HG03159 (cell line): Measurements from ENCODE around the gene ZBTB25.

ENCODE experiments used
- ATAC-seq: cut with Tn5 transposase; IDR thresholded peaks from one replicate; pipeline ENCODE4 v1.9.1; 2021; ENCODE audit warnings: mild to moderate bottlenecking, moderate library complexity; ENCODE audit not compliant: unreplicated experiment

The ZBTB25 gene

DNA sequence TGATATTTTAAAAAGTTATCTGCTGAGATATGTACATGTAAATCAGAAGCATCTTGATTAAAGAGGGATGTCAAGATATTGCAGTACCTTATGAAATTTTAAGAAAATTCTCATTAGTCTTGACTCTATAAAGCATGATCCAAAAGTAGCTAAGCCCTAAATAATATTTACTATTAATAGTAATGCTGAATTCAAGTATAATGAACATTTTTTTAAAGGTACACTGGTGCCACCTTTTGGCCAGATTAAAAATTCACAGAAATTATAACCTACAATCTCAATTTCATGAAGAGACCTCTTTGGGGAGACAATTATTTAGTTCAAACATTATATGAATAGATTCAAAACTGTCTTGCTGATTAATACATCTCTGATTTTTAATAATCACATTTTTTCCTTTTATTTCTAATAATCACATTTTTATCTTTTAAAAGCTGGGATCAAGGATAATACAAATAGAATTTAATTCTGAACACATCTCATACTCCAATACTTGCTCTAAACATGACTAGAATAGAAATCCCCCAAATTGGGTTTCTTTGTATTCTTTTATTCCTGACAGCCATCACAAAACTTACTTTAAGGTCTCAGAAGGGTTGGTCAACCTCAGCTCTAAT, 24.9 kb downstream of the ZBTB25 start:
- ATAC-seq = no peak

- no peak for ATAC-seq
These were observed 27.2 kb downstream of the ZBTB25 start for GRCh38 chr14:64476438-64476837.

DNA sequence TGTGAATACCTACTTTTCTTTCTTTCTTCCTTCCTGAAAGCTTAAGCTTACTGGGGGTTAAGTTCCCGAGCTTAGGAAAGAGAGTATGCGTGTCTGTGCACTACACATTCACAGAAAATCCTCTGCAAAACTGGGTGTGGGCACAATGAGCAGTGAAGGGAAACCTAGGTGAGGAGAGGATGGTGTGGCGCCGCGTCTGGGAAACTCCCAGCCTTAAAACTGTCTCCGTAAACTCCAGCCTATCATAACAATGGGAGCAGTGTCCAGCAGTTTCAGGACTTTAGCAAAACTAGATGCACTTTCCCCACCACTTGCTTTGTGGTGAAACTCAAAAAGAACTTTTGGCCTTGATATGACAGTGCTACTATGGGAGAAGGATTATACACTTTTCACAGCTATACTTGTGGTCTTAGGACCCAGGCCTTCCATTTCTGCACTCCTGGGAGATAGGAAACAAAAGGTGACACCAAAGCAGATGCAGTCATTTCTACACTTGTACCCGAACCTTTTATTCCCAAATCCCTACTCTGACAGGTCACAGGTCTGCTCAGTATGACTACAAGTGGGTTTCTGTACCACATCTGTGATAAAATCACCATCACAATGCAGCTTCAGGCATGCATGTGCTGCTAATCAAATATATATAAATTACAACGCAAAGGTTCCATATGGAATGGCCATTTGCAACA, 27.9 kb downstream of the ZBTB25 start:
- ATAC-seq = no peak

DNA sequence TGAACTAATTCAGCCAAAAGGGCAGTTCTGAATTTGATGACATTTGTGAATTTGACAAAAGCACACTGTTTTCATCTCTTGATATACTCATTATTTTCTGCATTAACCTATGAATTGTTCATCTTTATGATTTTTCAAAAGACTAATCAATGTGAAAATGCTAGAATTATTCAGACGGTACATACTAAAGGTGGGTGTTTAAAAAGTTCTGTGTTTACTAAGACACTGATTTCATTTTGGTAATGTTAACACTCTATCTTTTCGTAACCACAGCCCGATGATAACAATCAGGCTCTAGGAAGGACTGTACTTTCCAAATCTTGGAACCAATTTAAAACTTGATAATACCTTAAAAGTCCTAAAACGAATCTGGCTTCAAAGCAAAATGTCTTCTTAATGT, 28.9 kb downstream of the ZBTB25 start:
- no peak for ATAC-seq

DNA sequence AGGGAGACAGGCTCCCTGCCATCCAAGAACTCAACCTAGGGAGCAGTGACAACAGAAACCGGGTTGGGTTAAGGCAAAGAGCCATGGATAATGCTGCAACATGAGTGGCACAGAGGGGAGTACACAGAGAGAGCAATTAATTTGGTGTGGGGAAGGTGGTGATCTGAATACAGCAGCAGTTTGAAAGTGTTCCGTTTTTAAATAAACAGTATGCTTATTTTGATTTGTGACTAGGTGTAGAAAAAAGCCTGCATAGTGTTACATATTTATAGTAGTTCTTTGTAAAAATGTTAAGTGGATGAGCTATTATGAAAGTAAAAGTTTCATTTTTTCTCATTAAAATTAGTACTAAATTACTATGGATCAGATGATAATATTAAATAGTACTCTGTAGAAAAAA, 29.6 kb downstream of the ZBTB25 start:
- ATAC-seq = no peak

DNA sequence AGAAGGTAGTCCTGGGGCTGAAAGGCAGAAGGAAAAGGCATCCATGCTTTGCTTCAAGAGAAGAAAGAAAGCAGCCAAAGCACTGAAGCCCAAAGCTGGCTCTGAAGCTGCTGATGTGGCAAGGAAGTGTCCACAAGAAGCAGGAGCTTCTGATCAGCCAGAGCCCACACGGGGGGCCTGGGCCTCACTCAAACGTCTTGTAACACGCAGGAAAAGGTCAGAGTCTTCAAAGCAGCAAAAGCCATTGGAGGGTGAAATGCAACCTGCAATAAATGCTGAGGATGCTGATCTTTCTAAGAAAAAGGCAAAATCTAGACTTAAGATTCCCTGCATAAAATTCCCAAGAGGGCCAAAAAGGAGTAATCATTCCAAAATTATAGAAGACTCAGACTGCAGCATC, 35.2 kb downstream of the ZBTB25 start:
- no peak for ATAC-seq

DNA sequence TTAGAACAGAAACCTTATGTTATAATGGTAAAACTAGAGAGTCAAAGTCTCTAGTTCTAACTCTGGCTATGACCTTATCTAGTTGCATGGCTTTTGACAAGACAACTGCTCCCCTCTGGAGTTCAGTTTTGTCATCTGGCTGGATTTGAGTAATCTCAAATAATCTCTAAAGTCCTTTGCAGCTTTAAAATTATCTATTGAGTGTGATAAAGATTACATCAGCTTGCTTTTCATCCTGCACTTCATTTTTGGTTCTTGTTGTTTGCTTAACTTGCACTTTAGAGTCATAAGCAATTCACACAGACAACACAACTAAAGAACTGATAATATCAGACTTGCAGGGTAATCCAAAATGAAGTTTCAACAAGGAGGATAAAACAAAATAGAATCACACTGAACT, 36.1 kb downstream of the ZBTB25 start:
- no peak for ATAC-seq

DNA sequence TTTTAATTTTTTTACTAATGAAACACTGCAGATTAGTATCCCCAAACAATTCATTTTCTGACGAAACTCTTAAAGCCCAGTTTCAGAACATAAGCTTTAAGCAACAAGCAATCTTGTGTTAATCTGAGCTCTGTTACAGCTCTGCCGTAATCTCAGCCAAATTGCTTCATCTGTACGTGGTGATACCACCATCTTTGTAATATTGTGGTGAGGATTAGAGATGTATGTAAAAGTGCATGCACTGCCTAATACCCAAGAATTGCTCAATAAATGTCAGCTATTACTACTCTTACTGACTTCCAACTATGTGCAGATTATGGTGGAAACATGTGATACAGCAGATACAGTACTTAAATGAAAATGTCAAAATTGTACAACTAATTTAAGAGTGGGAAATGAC, 36.5 kb downstream of the ZBTB25 start:
- ATAC-seq = no peak

- no peak for ATAC-seq
These were observed 37.6 kb downstream of the ZBTB25 start for GRCh38 chr14:64465831-64466554.

DNA sequence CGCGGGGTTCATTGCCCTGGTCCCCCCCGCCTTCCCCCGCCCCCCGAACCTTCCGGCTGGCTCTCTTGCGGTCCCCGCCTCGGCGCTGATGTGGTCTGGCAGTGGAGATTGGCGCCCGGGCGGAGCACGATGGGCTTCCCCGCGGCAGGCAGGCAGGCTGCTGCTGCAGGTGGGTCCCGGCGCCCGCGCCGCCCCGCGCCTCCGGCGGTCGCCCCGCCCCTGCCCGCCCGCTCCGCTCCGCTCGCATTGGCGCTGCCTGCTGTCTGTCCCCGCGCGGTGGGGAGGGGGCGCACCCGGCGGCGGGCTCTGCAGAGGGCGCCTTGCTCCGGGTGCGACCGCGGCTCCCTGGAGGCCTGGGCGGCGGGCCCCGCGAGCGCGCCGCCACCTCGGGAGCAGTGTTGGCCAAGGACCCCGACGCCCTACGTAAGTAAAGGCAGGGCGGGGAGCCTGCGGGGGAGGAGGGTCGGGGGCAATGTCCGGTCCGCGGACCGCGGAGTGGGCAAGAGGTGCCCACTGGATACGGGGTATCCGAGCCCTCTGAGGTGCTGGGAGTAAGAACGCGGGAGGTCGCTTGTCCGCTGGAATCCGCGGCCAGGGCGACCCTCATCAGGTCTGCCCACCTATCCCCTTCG, 38.3 kb downstream of the ZBTB25 start, which contains the start of gene AKAP5:
AKAP5 (plus strand) TSS at position 309 of the 632 bp plus-strand sequence. CDS start 2,896 bp downstream, outside the sequence.
- ATAC-seq = no peak

DNA sequence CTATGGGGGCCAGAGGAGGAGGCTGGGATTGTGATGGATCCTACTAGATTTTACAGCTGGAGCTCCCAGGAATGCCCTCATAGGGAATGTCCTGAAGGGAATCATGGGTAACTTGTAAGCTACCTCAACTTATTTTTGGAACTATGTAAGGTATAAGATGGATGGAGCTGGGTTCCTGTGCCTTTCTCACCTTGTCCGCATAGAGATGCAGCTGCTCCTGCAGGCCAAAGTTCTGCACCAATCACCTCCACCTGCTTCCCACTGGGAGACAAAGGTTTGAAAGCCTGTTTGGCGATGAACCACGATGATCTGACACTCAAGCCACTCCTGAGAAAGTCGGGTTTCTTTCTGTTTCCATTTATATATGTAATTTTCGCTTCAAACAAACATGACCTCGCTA, 39.0 kb downstream of the ZBTB25 start:
- ATAC-seq = no peak

DNA sequence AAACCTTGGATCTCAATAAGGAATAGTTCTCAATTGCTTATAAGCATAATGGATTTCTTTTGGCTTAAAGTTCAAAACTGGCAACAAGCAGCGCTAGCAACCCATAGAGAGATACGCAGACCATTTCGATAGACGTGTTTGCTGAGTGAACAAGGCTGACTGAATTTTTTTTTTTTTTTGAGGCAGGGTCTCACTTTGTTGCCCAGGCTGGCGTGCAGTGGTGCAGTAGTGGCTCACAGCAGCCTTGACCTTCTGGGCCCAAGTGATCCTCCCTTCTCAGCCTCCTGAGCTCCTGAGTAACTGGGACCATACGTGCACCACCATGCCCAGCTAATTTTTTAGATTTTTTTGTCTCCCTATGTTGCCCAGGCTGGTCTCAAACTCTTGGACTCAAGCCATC, 39.8 kb downstream of the ZBTB25 start:
- ATAC-seq = no peak

DNA sequence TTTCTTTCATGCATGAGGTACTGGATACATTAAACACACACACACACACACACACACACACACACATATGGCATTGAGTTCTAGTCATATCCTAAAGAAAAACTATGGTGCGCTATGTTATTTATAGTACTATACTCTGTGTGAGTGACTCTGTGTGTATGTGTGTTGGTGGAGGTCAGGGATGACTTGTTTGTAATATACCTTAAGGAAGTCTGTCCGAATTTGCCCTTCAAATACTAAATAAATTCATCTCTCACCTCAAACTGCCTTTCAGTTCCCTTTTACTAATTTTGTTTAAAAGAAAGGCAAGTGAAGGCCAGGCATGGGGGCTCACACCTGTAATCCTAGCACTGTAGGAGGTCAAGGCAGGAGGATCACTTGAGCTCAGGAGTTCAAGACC, 40.4 kb downstream of the ZBTB25 start:
- ATAC-seq = no peak

DNA sequence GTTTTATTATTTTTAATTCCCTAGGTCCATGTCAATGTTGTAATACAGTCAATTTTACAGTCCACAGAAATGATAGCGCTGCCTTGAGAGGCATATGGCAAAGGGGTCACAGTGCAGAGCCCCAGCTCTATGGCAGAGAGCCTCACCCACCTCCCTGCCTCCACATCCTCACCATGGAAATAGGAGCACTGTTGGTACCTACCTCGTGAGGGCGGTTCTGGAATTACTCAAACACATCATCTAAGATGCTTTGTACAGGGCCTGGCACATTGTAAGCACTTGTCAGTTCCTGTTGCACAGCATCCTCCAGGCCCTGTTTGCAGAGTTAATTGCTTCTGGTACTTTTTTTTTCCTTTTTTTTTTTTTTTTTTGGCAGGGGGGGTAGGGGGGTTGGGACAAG, 42.4 kb downstream of the ZBTB25 start:
- ATAC-seq = no peak

DNA sequence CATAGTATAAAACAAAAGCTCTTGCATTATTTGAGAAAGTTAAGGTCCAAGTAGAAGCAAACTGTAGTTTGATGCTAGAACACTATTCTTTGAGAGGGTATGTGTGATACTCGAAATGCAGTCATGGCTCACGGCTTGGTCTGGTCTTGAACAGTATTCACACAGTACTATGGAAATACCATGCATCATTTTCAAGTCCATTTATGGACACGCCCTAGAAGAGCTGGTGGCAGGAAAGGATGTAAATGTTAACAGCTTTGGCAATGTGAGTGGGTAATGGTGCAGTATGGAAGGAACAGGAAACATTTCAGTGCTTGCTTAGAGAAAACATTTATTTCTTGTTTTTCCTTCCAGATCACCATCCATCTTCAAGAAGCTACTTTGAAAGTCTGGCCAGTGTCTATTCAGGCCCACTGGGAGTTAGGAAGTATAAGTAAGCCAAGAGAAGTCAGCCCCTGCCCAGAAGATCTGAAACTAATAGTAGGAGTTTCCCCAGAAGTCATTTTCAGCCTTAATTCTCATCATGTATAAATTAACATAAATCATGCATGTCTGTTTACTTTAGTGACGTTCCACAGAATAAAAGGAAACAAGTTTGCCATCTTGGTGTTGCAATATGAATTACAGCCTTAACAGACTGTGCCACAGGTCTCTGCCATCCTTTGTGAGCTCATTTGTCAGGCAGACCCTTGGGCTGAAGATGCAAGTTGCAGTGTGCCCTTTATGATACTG, 44.1 kb downstream of the ZBTB25 start:
- ATAC-seq = no peak

DNA sequence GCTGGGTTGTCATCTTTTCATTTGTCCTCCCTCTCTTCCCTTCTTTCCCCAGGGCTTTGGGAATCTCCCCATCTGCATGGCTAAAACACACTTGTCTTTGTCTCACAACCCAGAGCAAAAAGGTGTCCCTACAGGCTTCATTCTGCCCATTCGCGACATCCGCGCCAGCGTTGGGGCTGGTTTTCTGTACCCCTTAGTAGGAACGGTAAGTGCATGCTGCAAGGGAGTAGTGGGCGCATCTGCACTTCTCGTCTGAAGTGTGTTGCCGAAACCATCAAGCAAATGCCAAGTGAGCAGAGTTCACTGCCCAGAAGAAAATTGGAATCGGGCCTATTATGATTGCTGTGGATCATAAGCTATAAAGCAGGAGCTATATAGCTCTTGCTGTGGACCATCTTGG, 49.0 kb downstream of the ZBTB25 start:
- ATAC-seq = no peak

DNA sequence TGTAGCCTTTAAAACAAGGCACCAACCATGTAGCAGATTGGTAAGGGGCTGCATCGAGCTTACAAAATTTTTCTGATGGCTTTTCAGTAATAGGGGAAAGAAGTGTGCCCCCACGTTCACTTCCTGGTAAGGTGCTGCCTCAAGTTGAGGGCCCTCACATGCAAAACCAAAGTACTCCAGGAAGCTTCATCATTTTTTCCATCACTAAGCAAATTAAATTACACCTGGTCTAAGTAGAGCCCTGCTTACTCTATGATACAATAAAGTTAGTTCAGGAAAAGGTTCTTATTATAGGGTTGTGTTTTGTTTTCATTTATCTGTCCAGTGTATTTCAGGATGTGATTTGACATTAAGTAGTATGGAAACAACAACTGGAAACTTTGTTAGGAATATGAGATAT, 53.4 kb downstream of the ZBTB25 start:
- ATAC-seq = no peak

- no peak for ATAC-seq
These were observed 55.6 kb downstream of the ZBTB25 start for GRCh38 chr14:64447876-64448670.

- ATAC-seq = peak; percentile 97
These were observed 58.4 kb downstream of the ZBTB25 start for GRCh38 chr14:64444984-64445845.
